GM06990 (cell line): Measurements from ENCODE around the gene ULBP1.
"Not testable (repeated sequence)": the region's sequence is repeated elsewhere in the genome, so short reads cannot be mapped to it uniquely, and the experiment has no call there.

ENCODE experiments used
- DNase-seq: peaks from one replicate; pipeline ENCODE4 v3.0.0-alpha.2; 2011; ENCODE audit not compliant: insufficient read length; ENCODE audit errors: extremely low read depth
- H3K27me3 ChIP-seq: replicated peaks from 2 replicates; pipeline ENCODE4 v1.6.0; 2011; ENCODE audit warnings: low read length; ENCODE audit not compliant: control insufficient read depth, insufficient read depth
- H3K36me3 ChIP-seq: 2 replicates; pipeline ENCODE4 v1.5.1; 2011; ENCODE audit warnings: low read length; ENCODE audit not compliant: control insufficient read depth, insufficient read depth
- H3K4me3 ChIP-seq: replicated peaks from 2 replicates; pipeline ENCODE4 v1.5.1; 2011; ENCODE audit warnings: low read depth, mild to moderate bottlenecking, control low read depth, low read length
- TF ChIP-seq, protein P1 (sequence below): IDR thresholded peaks from 2 replicates; pipeline ENCODE4 v1.5.1; 2011; ENCODE audit warnings: low read length, control low read depth, mild to moderate bottlenecking, inconsistent platforms; ENCODE audit not compliant: insufficient read depth, poor library complexity, severe bottlenecking

Gene ULBP1

DNA sequence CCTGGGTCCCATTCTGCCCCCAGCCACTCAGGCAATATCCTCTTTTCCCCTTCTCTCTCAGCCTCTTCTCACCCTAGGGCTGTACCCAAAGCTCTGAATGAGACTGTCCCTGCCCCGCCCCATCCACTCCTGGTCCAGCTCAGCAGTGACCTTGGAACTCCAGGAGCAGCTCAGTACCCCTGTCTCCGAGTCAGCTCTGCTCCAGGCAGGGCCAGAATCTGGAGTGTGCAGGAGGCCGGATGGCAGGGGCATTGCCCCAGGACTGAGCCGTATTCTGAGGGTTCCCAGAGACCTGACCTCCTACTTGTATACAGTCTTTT is 38.9 kb upstream of the ULBP1 start:
- no peak for DNase-seq
- Histone ChIP-seq H3K4me3 (no peak overlapping the region), H3K36me3 (no peaks in the 10 kb centered on the region), H3K27me3 (peaks cover 3% of the 10 kb centered on the region)
- TF ChIP-seq, protein P1, sequence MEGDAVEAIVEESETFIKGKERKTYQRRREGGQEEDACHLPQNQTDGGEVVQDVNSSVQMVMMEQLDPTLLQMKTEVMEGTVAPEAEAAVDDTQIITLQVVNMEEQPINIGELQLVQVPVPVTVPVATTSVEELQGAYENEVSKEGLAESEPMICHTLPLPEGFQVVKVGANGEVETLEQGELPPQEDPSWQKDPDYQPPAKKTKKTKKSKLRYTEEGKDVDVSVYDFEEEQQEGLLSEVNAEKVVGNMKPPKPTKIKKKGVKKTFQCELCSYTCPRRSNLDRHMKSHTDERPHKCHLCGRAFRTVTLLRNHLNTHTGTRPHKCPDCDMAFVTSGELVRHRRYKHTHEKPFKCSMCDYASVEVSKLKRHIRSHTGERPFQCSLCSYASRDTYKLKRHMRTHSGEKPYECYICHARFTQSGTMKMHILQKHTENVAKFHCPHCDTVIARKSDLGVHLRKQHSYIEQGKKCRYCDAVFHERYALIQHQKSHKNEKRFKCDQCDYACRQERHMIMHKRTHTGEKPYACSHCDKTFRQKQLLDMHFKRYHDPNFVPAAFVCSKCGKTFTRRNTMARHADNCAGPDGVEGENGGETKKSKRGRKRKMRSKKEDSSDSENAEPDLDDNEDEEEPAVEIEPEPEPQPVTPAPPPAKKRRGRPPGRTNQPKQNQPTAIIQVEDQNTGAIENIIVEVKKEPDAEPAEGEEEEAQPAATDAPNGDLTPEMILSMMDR: no peak

DNA sequence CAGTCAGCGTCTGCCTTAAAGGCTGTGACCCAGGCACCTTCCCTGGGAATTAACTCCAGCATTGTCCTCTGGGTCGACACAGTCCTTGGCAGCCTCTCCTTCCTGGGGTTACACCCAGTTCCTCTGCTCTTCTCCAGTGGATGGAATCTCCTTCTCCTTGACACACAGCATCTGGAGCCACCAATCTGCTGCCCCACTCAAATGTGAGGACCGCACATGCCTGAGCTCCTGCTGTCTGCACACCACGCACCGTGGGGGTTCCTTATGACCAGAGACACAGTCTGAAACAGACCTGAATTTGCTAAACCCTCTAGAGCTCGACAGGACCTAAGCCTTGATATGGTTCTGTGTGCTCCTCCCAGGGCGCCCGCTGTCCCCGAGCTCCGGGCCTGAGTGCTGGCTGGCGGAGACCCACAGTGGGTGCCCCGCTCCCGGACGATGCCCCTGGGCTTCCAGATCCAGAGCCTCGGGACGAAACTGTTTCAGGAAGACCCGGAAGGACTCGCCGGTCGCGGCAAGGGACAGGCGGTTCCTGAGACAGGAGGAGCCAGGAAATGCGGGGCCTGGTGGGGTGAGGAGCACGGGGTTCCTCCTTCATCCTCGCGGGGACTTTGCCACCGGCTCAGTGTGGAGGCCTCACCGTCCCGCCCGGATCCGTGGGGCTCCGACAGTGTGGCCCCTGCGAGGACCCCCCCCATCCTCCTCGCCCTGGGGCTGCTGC is 38.3 kb upstream of the ULBP1 start:
- no peak for DNase-seq
- no peaks in the 10 kb centered on the region for H3K36me3 ChIP-seq
- H3K4me3 ChIP-seq: no peak overlapping the region
- TF ChIP-seq, protein P1: no peak
- peaks cover 3% of the 10 kb centered on the region for H3K27me3 ChIP-seq

DNA sequence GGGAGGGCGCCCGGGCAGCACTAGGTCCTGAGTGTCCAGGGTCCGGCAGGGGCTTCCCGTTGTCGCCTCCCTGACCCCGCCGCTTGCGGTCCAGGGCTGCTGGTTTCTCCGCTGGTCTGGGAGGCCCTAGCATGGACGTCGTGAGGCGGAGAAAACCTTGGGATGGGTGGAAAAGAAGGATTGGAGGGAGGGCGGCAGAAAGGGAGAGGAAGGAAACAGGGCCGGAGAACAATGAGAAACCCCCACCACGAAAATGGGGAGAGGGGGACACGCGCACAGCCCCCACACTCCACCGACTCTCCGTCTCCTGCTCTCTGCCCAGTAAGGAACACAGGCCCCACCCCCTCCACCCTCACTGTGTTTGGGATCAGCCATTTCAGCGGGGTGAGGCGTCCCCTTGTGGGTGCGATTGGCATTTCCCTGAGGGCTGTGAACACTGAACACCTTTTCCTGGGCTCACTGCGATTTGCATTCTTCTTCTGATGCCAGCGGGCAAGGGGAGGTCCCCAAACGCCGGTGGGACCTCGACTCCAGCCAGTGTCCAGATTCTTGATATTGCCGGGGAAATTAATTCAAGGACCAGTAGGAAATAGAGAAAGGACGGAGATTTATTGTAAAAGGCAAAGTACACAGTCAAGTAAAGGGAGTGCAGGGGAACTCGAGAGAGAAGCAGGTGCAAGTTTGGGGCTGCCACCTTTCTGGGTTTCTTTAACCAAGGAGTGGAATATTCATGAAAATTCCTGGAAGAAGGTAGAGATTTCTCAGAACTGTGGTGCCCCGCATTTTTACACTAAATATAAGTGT is 37.6 kb upstream of the ULBP1 start:
- TF ChIP-seq, protein P1: peak; percentile 82
- no peaks in the 10 kb centered on the region for H3K36me3 ChIP-seq
- H3K4me3 ChIP-seq: no peak overlapping the region
- peaks cover 3% of the 10 kb centered on the region for H3K27me3 ChIP-seq
- no peak for DNase-seq

DNA sequence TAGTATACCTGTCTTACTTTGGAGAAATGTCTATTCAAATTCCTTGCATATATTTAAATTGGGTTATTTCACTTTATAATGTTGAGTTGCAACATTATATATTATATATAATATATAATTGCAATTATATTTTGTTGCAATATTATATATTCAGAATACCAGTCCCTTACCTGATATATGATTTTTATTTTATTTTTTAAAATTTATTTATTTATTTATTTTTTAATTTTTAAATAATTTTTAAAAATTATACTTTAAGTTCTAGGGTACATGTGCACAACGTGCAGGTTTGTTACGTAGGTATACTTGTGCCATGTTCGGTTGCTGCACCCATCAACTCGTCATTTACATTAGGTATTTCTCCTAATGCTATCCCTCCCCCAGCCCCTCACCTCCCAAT is 36.7 kb upstream of the ULBP1 start:
- H3K4me3 ChIP-seq, H3K27me3 ChIP-seq, H3K36me3 ChIP-seq, DNase-seq: not testable (repeated sequence)

DNA sequence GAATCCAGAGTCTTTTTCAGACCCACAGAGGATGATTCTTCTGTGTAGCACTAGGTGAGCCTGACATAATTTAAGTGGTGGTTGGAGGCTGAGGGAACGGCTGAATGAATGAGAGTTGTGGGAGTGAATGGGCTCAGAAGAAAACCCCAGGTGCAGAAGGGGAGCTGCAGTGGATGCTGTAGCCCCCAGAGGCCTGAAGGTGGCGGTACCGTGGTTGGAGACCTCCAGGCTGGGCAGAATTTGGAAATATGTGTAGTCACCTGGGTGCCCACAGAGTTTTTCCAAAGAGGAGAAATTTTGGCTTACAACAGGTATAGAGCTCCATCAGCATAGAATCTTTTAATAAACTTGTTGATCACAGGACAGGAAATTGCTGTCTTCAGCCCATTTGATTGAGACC is 34.3 kb upstream of the ULBP1 start:
- TF ChIP-seq, protein P1: peak; percentile 56
- Histone ChIP-seq H3K27me3 (peaks cover 2% of the 10 kb centered on the region; the same call in 1 of the 2 replicates), H3K4me3 (no peak overlapping the region), H3K36me3 (no peaks in the 10 kb centered on the region)
- DNase-seq: no peak

DNA sequence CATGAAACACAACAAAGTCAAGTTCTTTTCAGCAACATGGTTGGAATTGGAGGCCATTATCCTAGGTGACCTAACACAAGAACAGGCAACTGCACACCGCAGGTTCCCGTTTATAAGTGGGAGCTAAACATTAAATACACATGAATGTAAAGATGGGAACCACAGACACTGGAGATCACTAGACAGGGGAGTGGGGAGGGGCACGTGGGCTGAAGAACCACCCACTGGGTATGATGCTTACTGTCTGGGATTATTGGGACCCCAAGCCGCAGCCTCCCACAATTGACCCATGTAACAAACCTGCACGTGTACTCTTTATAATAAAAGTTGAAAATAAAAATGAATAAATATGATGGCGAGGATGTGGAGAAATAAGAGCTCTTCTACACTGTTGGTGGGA is 32.2 kb upstream of the ULBP1 start:
- DNase-seq: no peak
- Histone ChIP-seq H3K27me3 (peaks cover 1% of the 10 kb centered on the region), H3K4me3 (no peak overlapping the region), H3K36me3 (no peaks in the 10 kb centered on the region)
- TF ChIP-seq, protein P1: no peak
